Liver (tissue), 9 donors: ENCODE results near the gene PLXNA2. TPM values are rescaled to one million over a fixed set of nuclear protein-coding genes. Genes with fewer than 3 reads are reported as not detected.
A peak's percentile ranks its signal among the peaks of the same experiment; 100 is the strongest.

Experiments
- DNase-seq: peaks from one replicate; pipeline ENCODE4 v3.0.0-alpha.2; 2017; ENCODE audit warnings: low spot score
- H3K27ac ChIP-seq, 2 donors: one replicate each; pipeline ENCODE4 v1.7.0; 2013; ENCODE audit warnings: inconsistent platforms in 2 of 2, low read length in 2 of 2, control low read depth in 1 of 2, low read depth in 1 of 2, mild to moderate bottlenecking in 1 of 2
- H3K27me3 ChIP-seq, 4 donors: one replicate each; pipeline versions ENCODE4 v1.6.1 to v1.7.0; 2013; ENCODE audit warnings: low read length in 3 of 4, inconsistent platforms in 1 of 4, mild to moderate bottlenecking in 1 of 4, moderate library complexity in 1 of 4; ENCODE audit not compliant: control insufficient read depth in 4 of 4, insufficient read depth in 4 of 4
- H3K36me3 ChIP-seq, 4 donors: one replicate each; pipeline versions ENCODE4 v1.6.1 to v1.7.0; 2013; ENCODE audit warnings: low read length in 3 of 4, mild to moderate bottlenecking in 3 of 4, low read depth in 1 of 4, moderate library complexity in 1 of 4; ENCODE audit not compliant: control insufficient read depth in 4 of 4, insufficient read depth in 3 of 4
- H3K4me1 ChIP-seq, 4 donors: one replicate each; pipeline versions ENCODE4 v1.6.1 to v1.7.0; 2013; ENCODE audit warnings: low read length in 3 of 4, mild to moderate bottlenecking in 3 of 4, moderate library complexity in 1 of 4; ENCODE audit not compliant: control insufficient read depth in 4 of 4, insufficient read depth in 4 of 4
- H3K4me3 ChIP-seq, 3 donors: one replicate each; pipeline versions ENCODE4 v1.6.1 to v1.7.0; 2013; ENCODE audit warnings: low read length in 3 of 3, control low read depth in 1 of 3, low read depth in 1 of 3, mild to moderate bottlenecking in 1 of 3
- H3K9ac ChIP-seq, 2 donors: one replicate each; pipeline ENCODE4 v1.7.0; 2013; ENCODE audit warnings: low read length in 2 of 2, mild to moderate bottlenecking in 2 of 2, moderate library complexity in 2 of 2, control low read depth in 1 of 2, low read depth in 1 of 2
- H3K9me3 ChIP-seq, 4 donors: one replicate each; pipeline versions ENCODE4 v1.6.1 to v1.7.0; 2013; ENCODE audit warnings: low read length in 3 of 4; ENCODE audit not compliant: control insufficient read depth in 4 of 4
- ATF3 ChIP-seq: IDR thresholded peaks from 2 replicates; pipeline ENCODE4 v1.6.1; 2016; ENCODE audit warnings: antibody characterized with exemption
- CTCF ChIP-seq: fragments of 150-350 bp; IDR thresholded peaks from 2 replicates; pipeline ENCODE4 v1.5.1; 2017; ENCODE audit warnings: improper control_type of control experiment, low read depth, low read length; ENCODE audit not compliant: missing input control
- EGR1 ChIP-seq, 2 donors: IDR thresholded peaks; 2 replicates each; pipeline ENCODE4 v1.6.1; 2016 to 2018; ENCODE audit warnings: antibody characterized with exemption in 2 of 2, low read depth in 2 of 2
- FOXA1 ChIP-seq: IDR thresholded peaks from 2 replicates; pipeline ENCODE4 v1.6.1; 2016; ENCODE audit warnings: antibody characterized with exemption
- FOXA2 ChIP-seq: IDR thresholded peaks from 2 replicates; pipeline ENCODE4 v1.6.1; 2016; ENCODE audit warnings: antibody characterized with exemption
- GABPA ChIP-seq, 2 donors: IDR thresholded peaks in 1 of 2; conservative IDR thresholded peaks in 1 of 2; 2 replicates each; pipeline ENCODE4 v1.6.1; 2016; ENCODE audit warnings: antibody characterized with exemption in 2 of 2, mild to moderate bottlenecking in 1 of 2, moderate library complexity in 1 of 2
- HNF4A ChIP-seq, 2 donors: conservative IDR thresholded peaks; 2 replicates each; pipeline ENCODE4 v1.6.1; 2016; ENCODE audit warnings: antibody characterized with exemption in 2 of 2, mild to moderate bottlenecking in 2 of 2
- HNF4G ChIP-seq: IDR thresholded peaks from 2 replicates; pipeline ENCODE4 v1.6.1; 2016; ENCODE audit warnings: antibody characterized with exemption
- JUND ChIP-seq, 2 donors: IDR thresholded peaks; 2 replicates each; pipeline ENCODE4 v1.6.1; 2016; ENCODE audit warnings: antibody characterized with exemption in 2 of 2
- MAX ChIP-seq: IDR thresholded peaks from 2 replicates; pipeline ENCODE4 v1.6.1; 2016; ENCODE audit warnings: antibody characterized with exemption
- NR2F2 ChIP-seq: IDR thresholded peaks from 2 replicates; pipeline ENCODE4 v1.6.1; 2016; ENCODE audit warnings: antibody characterized with exemption
- RAD21 ChIP-seq, 2 donors: IDR thresholded peaks; 2 replicates each; pipeline ENCODE4 v1.6.1; 2016; ENCODE audit warnings: antibody characterized with exemption in 2 of 2, mild to moderate bottlenecking in 2 of 2
- RXRA ChIP-seq, 2 donors: IDR thresholded peaks; 2 replicates each; pipeline ENCODE4 v1.6.1; 2017 to 2018; ENCODE audit warnings: antibody characterized with exemption in 2 of 2, mild to moderate bottlenecking in 1 of 2
- SP1 ChIP-seq: IDR thresholded peaks from 2 replicates; pipeline ENCODE4 v1.6.1; 2018; ENCODE audit warnings: antibody characterized with exemption, mild to moderate bottlenecking
- TAF1 ChIP-seq: conservative IDR thresholded peaks from 2 replicates; pipeline ENCODE4 v1.6.1; 2016; ENCODE audit warnings: antibody characterized with exemption, mild to moderate bottlenecking
- YY1 ChIP-seq: IDR thresholded peaks from 2 replicates; pipeline ENCODE4 v1.6.1; 2016; ENCODE audit warnings: antibody characterized with exemption, mild to moderate bottlenecking
- WGBS: extraction: QIAGEN DNeasy Blood & Tissue Kit; methylation state at CpG from one replicate; pipeline ENCODE4 v1.1.7; 2013; 5-methylcytosine and 5-hydroxymethylcytosine counted together
- polyA plus RNA-seq, 2 donors: library from polyadenylated mRNA; stranded (reverse) in 1 of 2; unstranded in 1 of 2; fragments of 200-250 nt in 1 of 2; fragments of >200 nt in 1 of 2; fragmentation: Nextera tagmentation in 1 of 2; extraction: Ambion mirVana in 1 of 2; gene quantifications; one replicate each; pipeline versions ENCODE4 v1.2.1 to v1.2.3, GENCODE V29; 2013 to 2015
- total RNA-seq, 2 donors: library from RNA; depleted of rRNA; stranded (reverse); fragments of >200 nt; gene quantifications; one replicate each; pipeline ENCODE4 v1.2.3, GENCODE V29; 2014
- TF ChIP-seq, protein P1 (sequence below): IDR thresholded peaks from 2 replicates; pipeline ENCODE4 v1.6.1; 2016; ENCODE audit warnings: antibody characterized with exemption
- donor health status: healthy.
- donor health status: healthy.
- donor health status: healthy.
- donor health status: healthy.
- donor health status: healthy.

The PLXNA2 gene
- total and polyA plus RNA-seq, 4 donors = 1.8 to 9.2 (median 2.8) TPM

GRCh38 chr1:208174731-208175507 lies 69.3 kb downstream of the PLXNA2 start:
- no peak overlapping the region for H3K4me3 ChIP-seq
- no peaks in the 10 kb centered on the region for H3K27me3 ChIP-seq
- H3K4me1 ChIP-seq = peaks cover 11 to 71% (median 48%) of the 10 kb centered on the region in 4 donors
- peak; percentile 77 to 91 for TF ChIP-seq HNF4A (conservative IDR thresholded peaks at IDR 0.05)
- TF ChIP-seq HNF4G = peak; percentile 49
- TF ChIP-seq NR2F2 = no peak
- 75% methylated on average over 6 of the region's 6 CpGs for WGBS
- H3K27ac ChIP-seq = no peak overlapping the region
- no peak for DNase-seq
- no peak overlapping the region for H3K9ac ChIP-seq
- H3K36me3 ChIP-seq = no peaks in the 10 kb centered on the region
- H3K9me3 ChIP-seq = no peaks in the 10 kb centered on the region

- no peaks in the 10 kb centered on the region for H3K9me3 ChIP-seq
- no peak overlapping the region for H3K4me3 ChIP-seq
- no peaks in the 10 kb centered on the region for H3K27me3 ChIP-seq
- WGBS = 93% methylated on average over 5 of the region's 5 CpGs
- peaks cover 11 to 69% (median 49%) of the 10 kb centered on the region in 4 donors for H3K4me1 ChIP-seq
- TF ChIP-seq SP1 (no peak), FOXA1 (no peak), YY1 (no peak), HNF4G (no peak), RAD21 (IDR thresholded peaks at IDR 0.05) (no peak), HNF4A (conservative IDR thresholded peaks at IDR 0.05) (no peak), TAF1 (no peak), JUND (IDR thresholded peaks at IDR 0.05) (no peak), NR2F2 (no peak), GABPA (IDR thresholded peaks at IDR 0.05 in 1 of 2, conservative IDR thresholded peaks at IDR 0.05 in 1 of 2) (no peak), EGR1 (IDR thresholded peaks at IDR 0.05; ENCODE audit: low read depth in 2 of 2) (no peak), FOXA2 (no peak), RXRA (IDR thresholded peaks at IDR 0.05) (no peak), ATF3 (no peak)
- TF ChIP-seq, protein P1, sequence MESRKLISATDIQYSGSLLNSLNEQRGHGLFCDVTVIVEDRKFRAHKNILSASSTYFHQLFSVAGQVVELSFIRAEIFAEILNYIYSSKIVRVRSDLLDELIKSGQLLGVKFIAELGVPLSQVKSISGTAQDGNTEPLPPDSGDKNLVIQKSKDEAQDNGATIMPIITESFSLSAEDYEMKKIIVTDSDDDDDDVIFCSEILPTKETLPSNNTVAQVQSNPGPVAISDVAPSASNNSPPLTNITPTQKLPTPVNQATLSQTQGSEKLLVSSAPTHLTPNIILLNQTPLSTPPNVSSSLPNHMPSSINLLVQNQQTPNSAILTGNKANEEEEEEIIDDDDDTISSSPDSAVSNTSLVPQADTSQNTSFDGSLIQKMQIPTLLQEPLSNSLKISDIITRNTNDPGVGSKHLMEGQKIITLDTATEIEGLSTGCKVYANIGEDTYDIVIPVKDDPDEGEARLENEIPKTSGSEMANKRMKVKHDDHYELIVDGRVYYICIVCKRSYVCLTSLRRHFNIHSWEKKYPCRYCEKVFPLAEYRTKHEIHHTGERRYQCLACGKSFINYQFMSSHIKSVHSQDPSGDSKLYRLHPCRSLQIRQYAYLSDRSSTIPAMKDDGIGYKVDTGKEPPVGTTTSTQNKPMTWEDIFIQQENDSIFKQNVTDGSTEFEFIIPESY = no peak
- H3K9ac ChIP-seq = no peak overlapping the region
- no peaks in the 10 kb centered on the region for H3K36me3 ChIP-seq
- no peak overlapping the region for H3K27ac ChIP-seq
- no peak for DNase-seq
Measured at GRCh38 chr1:208174200-208174599, 70.0 kb downstream of the PLXNA2 start.

DNA sequence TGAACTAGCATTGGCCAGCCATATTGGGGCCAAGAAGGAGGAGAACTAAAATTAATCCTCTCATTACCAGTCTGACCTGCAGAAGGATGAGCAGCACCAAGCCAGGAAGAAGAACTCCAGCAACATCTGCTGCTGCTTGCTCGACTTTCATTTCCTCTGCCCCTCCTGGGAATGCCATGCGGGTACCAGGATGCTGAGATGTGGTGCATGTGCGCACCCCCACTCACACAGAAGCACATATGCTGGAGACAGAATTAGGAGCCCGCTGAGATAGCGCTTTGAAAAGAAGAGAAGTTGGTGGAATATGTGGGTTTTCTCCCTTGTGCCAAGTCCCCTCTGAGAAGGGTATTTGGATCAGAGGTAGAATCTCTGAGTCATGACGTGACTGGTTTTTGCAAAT lies 70.4 kb downstream of the PLXNA2 start:
- H3K36me3 ChIP-seq = no peaks in the 10 kb centered on the region
- no peak overlapping the region for H3K27ac ChIP-seq
- H3K9me3 ChIP-seq = no peaks in the 10 kb centered on the region
- 93% methylated on average over 6 of the region's 6 CpGs for WGBS
- no peak overlapping the region for H3K4me3 ChIP-seq
- H3K27me3 ChIP-seq = no peaks in the 10 kb centered on the region
- DNase-seq = no peak
- H3K4me1 ChIP-seq = peaks cover 11 to 65% (median 46%) of the 10 kb centered on the region in 4 donors
- H3K9ac ChIP-seq = no peak overlapping the region
- no peak for TF ChIP-seq JUND (IDR thresholded peaks at IDR 0.05)
- TF ChIP-seq, protein P1 = no peak
- TF ChIP-seq GABPA (IDR thresholded peaks at IDR 0.05 in 1 of 2, conservative IDR thresholded peaks at IDR 0.05 in 1 of 2) = no peak
- no peak for TF ChIP-seq HNF4G
- TF ChIP-seq ATF3 = no peak
- TF ChIP-seq CTCF = no peak
- TF ChIP-seq HNF4A (conservative IDR thresholded peaks at IDR 0.05) = no peak
- no peak for TF ChIP-seq RXRA (IDR thresholded peaks at IDR 0.05)
- TF ChIP-seq FOXA2 = no peak
- no peak for TF ChIP-seq FOXA1
- TF ChIP-seq NR2F2 = no peak
- TF ChIP-seq MAX = no peak
